ENCODE measurements around the gene KLHL18.
A peak's percentile ranks its signal among the peaks of the same experiment; 100 is the strongest.
"Not testable (repeated sequence)": the region's sequence is repeated elsewhere in the genome, so short reads cannot be mapped to it uniquely, and the experiment has no call there.

The KLHL18 gene

DNA sequence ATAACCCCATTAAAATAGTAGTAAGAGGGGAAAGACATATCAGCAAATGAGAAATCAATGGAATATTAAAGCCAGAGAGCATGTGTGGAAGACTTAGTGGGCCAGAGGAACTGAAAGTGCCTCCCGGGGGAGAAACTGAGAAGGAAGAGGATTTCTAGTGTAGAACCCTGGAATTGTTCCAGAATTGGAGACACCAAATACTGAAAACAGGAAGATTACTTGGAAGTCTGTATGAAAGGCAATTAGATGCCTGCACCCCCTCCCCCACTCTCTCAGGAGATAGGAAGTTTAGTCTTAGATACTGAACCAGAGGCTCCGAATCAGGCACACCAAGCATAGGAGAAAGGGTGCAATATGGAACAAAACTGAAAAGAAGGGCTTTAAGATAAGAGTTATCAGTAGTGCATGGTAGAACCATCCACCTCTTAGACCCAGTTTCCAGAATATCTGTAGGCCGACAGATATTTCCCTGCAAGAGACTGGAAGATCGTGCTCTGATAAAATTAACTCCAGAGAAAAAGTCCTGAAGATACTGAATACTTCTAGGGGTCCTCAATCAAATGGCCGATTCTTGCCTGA is 32.4 kb downstream of the KLHL18 start:
- no peak for DNase-seq

GRCh38 chr3:47316151-47316550 is 33.4 kb downstream of the KLHL18 start:
- DNase-seq = not testable (repeated sequence)

GRCh38 chr3:47318916-47319315 is 36.2 kb downstream of the KLHL18 start:
- no peak for DNase-seq

DNA sequence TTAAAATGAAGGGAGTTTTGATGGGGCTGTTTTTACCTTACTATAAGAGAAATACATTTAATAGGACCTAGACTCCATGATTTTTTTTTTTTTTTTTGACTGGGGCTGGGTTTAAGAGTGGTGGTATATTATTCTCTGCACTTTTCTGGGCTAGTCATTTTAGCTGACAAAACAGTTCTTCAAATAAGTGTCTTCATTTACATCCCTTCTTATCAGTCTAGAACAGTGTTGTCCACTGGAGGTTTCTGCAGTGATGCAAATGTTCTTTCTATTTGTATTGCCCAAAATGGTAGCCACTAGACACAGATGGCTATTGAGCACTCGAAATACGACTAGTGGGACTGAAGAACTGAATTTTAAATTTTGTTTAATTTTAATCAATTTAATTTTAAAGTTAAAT is 37.2 kb downstream of the KLHL18 start:
- DNase-seq = no peak

- DNase-seq = no peak
These were observed 40.9 kb downstream of the KLHL18 start for GRCh38 chr3:47323431-47324277.

DNA sequence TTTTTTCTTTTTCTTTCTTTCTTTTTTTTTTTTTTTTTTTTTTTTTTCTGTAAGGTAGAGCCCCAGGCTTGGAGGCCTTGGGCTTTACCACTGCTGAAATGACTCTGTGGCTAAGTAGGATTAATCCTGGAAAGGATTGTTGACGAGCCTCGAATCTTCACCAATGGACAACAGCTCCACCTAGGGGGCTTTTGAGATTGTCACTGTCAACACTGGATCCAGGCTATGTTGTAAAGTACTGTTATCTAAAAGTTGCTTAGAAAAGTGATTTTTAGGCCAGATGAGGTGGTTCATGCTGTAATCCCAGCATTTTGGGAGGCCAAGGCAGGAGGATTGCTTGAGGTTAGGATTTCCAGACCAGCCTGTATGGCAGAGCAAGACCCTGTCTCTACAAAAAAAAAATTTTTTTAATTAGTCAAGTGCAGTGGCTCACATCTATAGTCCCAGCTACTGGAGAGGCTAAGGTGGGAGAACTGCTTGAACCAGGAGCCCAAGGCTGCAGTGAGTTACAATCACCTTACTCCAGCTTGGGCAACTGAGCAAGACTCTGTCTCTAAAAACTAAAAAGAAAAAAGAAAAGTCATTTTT is 41.6 kb downstream of the KLHL18 start:
- DNase-seq = peak; percentile 13

- DNase-seq = no peak
These were observed 51.2 kb downstream of the KLHL18 start for GRCh38 chr3:47333907-47334306.

DNA sequence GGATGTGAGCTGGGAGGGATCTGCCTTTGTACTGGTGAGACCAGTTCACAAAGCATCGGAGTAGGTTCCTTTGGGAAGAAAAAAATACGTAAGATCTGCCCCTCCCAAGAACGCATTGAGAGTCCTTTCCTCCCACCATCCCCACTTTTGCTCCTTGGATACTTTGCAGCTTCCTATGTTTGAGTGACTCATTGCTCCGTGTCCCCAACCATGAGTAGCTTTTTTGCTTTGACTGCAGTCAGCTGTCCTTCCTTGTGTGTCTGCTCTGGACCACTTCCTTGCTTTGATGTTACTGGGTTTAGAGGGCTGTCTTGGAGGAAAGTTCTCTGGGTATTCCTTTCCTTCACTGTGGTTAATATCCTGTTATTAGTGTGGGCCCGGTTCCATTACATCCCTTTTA is 54.9 kb downstream of the KLHL18 start:
- no peak for DNase-seq

GRCh38 chr3:47339951-47340350 is 57.2 kb downstream of the KLHL18 start:
- DNase-seq = no peak

DNA sequence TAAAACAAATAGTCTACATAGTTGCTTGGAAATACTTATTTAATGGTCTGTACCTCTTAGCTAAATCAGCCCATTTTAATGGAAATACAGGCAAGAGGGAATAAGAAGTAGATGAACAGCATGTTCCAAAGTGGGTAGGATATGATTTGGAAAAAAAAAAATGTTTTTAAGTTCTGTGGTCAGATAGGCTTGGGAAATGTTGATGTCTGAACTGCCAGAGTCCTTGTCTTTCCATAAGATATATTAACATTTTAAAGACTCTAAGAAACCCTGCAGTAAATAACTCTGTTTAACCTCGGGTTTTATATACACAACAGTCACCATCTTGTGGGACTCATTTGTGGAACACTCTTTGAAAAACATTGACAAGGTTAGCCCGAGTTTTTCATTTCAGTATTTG is 58.1 kb downstream of the KLHL18 start:
- no peak for DNase-seq

DNA sequence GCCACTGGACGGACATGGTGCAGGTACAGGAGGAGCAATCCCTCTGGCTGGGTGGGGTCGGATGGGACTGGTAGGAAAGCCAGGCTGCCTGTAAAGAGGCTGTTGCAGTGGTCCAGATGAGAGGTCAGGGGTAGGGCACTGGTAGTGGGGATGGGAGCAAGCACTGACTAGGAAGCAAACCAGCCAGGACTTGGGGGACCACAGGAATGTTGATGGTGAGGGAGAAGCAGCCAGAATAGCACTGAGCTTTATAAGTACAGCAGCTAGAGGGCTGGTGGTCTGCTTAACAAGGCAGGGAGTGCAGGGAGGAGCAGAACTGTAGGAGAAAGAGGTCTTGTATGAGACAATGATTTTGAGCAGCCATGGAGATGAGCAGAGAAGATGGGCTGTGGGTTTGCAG is 59.4 kb downstream of the KLHL18 start:
- no peak for DNase-seq

- no peak for DNase-seq
These were observed 60.1 kb downstream of the KLHL18 start for GRCh38 chr3:47342812-47343211.

- DNase-seq = no peak
These were observed 60.8 kb downstream of the KLHL18 start for GRCh38 chr3:47343471-47343971.

GRCh38 chr3:47344971-47345370 is 62.2 kb downstream of the KLHL18 start:
- DNase-seq = no peak

GRCh38 chr3:47347217-47347801 is 64.6 kb downstream of the KLHL18 start:
- no peak for DNase-seq

- DNase-seq = no peak
These were observed 65.8 kb downstream of the KLHL18 start for GRCh38 chr3:47348411-47349154.

DNA sequence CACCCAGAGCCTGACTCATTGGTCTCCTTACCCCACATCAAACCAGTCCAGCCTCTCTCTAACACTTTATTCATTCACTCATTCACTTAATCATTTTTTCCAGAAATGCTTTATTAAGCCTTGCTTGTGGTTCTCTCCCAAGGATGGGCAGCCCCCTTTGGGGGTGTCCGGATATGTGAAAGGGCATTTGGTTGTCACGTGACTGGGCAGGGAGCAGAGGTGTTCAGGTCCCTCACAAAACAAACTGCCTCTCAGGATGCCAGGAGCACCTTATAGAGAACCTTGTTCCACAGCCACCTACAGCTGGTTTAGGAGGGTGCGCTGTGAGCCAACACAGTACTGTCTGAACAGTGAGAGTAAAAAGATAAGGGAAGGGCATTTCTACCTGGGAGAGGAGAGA is 72.3 kb downstream of the KLHL18 start:
- DNase-seq = no peak

DNA sequence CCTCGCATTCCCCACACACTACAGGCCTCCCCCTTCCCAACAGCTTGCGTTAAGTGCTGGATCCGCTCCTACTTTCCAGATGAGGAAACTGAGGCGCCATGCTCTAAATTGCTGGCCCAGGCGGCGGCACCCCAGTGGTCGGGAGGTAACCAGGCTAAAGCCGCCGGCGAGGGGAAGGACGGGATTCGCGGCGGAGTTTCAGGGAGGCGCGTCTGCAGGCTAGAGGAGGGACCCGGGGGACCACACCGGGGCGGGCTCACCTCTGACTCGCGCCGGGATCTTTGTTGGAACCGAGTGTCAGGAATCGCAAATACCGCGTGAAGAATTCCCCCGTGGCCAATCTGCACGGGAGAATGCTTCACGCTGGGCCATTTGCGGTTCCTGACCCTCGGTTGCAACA is 73.5 kb downstream of the KLHL18 start:
- DNase-seq = no peak

GRCh38 chr3:47359323-47359722 is 76.6 kb downstream of the KLHL18 start:
- DNase-seq = no peak

DNA sequence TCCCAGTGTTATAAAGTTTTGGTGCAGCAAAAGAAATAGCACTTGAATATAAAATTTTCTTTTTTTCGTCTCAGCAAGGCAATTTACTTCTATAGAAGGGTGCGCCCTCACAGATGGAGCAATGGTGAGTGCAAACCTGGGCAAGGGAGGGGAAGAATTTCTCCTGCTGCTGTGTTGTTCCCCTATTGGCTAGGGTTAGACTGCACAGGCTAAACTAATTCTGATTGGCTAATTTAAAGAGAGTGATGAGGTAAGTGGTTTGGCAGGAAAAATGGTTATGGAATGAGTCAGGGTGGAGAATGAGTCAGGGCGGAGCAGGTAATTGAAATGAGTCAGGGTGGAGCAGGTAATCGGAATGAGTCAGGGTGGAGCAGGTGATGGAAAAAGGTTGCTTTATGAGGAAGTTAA is 77.4 kb downstream of the KLHL18 start:
- DNase-seq = not testable (repeated sequence)

DNA sequence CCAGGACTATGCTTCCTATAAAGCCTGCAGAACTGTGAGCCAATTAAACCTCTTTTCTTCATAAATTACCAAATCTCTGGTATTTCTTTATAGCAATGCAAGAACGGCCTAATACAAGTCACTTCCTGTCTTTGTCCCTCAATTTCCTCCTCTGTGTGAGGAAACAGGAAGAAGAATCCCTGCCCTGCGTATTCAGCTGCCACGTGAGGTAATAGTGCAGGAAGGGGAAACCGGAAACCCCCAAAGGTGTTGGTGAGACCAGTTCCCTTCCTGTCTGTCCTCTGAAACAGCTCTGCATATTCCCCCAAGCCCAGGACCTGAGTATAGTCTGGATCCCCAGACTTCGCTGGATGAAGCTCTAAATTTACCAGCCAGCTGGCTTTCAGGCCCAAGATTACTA is 80.0 kb downstream of the KLHL18 start:
- DNase-seq = no peak

DNA sequence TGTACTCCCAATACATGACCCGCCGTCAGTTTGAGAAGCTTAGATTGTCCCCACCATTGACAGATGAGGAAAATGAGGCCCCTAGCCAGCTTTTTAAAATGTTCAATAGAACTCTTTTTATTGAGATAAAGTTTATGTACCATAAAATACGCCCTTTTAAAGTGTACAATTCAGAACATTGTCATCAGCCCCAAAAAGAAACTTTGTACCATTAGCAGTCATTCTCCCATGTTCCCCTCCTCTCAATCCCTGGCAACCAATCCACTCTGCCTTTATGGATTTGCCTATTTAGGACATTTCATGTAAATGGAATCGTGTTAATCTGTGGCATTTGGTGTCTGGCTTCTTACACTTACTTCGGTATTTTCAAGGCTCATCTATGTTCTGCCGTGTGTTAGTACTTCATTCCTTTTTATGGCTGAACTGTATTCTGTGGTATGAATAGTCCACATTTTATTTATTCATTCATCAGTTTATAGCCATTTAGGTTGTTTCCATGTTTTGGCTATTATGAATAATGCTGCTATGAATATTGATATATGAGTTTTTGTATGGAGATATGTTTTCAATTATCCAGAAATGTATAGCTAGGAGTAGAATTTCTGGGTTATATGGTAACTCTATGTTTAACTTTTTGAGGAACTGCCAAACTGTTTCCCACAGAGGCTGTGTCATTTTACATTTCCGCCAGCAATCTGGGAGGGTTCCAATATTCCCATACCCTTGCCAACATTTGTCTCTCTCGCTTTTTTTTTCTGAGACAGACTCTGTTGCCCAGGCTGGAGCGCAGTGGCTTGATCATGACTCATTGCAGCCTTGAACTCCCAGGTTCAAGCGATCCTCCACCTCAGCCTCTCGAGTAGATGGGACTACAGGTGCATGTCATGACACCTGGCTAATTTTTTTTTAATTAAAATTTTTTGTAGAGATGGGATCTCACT is 82.7 kb downstream of the KLHL18 start:
- DNase-seq = no peak

Data from activated effector memory CD4-positive, alpha-beta T cell treated with Interleukin-2 at 50 U/mL for 16 hours (primary cell).